22Rv1 (cell line): ENCODE results near the gene GSG1L.

Source experiments
- ZFX ChIP-seq: fragments of 450-650 bp; IDR thresholded peaks from 2 replicates; pipeline ENCODE4 v1.6.1; 2017; ENCODE audit warnings: antibody characterized with exemption, borderline replicate concordance
- TF ChIP-seq, protein P1 (sequence below): fragments of 450-650 bp; IDR thresholded peaks from 2 replicates; pipeline ENCODE4 v1.5.1; 2017; ENCODE audit warnings: mild to moderate bottlenecking

DNA sequence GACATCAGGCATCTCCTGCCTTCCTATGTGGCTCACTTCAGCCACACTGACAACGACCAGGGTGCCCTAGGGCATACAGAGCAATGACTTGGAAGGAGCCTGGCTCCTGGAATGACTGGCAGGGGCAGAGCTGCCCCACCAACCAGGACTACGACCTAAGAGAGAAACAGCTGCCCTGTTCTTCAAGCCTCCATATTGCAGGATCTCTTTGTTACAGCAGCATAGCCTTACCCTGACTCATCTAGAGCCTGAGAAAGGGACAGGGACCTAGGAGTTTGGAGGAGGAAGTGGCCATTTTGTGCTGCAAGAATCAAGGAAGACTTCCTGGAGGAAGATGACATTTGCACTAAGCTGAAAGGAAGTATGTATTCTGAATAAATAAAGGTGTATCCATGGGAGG lies 49.6 kb downstream of the GSG1L start:
- TF ChIP-seq, protein P1, sequence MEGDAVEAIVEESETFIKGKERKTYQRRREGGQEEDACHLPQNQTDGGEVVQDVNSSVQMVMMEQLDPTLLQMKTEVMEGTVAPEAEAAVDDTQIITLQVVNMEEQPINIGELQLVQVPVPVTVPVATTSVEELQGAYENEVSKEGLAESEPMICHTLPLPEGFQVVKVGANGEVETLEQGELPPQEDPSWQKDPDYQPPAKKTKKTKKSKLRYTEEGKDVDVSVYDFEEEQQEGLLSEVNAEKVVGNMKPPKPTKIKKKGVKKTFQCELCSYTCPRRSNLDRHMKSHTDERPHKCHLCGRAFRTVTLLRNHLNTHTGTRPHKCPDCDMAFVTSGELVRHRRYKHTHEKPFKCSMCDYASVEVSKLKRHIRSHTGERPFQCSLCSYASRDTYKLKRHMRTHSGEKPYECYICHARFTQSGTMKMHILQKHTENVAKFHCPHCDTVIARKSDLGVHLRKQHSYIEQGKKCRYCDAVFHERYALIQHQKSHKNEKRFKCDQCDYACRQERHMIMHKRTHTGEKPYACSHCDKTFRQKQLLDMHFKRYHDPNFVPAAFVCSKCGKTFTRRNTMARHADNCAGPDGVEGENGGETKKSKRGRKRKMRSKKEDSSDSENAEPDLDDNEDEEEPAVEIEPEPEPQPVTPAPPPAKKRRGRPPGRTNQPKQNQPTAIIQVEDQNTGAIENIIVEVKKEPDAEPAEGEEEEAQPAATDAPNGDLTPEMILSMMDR = no peak
- TF ChIP-seq ZFX = no peak
